ENCODE measurements around the gene NDUFS4. TPM values are rescaled to one million over a fixed set of nuclear protein-coding genes. Genes with fewer than 3 reads are reported as not detected.

Gene NDUFS4
- total and polyA plus RNA-seq, 9 of the 15 experiments (the other 6 are each of a cell fraction or from before 2014, with no cell fraction given) = 68.7 to 313 (median 113) TPM

GRCh38 chr5:53554444-53554843 lies 6.0 kb upstream of the NDUFS4 start (continued):
- TF ChIP-seq FOSL1 (tag; conservative IDR thresholded peaks at IDR 0.05) (no peak), MYNN (IDR thresholded peaks at IDR 0.05) (no peak), MYNN (CRISPR knock-in tag; IDR thresholded peaks at IDR 0.05) (no peak), CGGBP1 (CRISPR knock-in tag; IDR thresholded peaks at IDR 0.05) (no peak), COPS2 (conservative IDR thresholded peaks at IDR 0.05) (no peak), SOX6 (IDR thresholded peaks at IDR 0.05) (peak; percentile 48; the same call in 1 of the 2 replicates), BRD4 (IDR thresholded peaks at IDR 0.05) (no peak), ETS1 (conservative IDR thresholded peaks at IDR 0.05; ENCODE audit: control insufficient read depth, low read depth, low read length) (no peak), ZNF740 (CRISPR knock-in tag; IDR thresholded peaks at IDR 0.05) (no peak), ZNF740 (tag; IDR thresholded peaks at IDR 0.05) (no peak), HLTF (IDR thresholded peaks at IDR 0.05) (no peak), TAL1 (IDR thresholded peaks at IDR 0.05) (peak; percentile 81), FOXM1 (IDR thresholded peaks at IDR 0.05; ENCODE audit: low read depth) (no peak; the same call in 1 of the 2 replicates), FOXM1 (CRISPR knock-in tag; IDR thresholded peaks at IDR 0.05; ENCODE audit: low read depth) (no peak), ZEB2 (IDR thresholded peaks at IDR 0.05) (peak; percentile 60), RBM34 (IDR thresholded peaks at IDR 0.05; ENCODE audit: borderline replicate concordance, insufficient read depth, low read length) (no peak), CHCHD3 (CRISPR knock-in tag; IDR thresholded peaks at IDR 0.05) (no peak), CBFA2T3 (IDR thresholded peaks at IDR 0.05) (peak; percentile 83), SMARCA5 (IDR thresholded peaks at IDR 0.05) (no peak), ZNF277 (CRISPR knock-in tag; IDR thresholded peaks at IDR 0.05; ENCODE audit: borderline replicate concordance) (no peak), HOXB6 (CRISPR knock-in tag; IDR thresholded peaks at IDR 0.05; ENCODE audit: borderline replicate concordance) (no peak), GTF2A2 (tag; IDR thresholded peaks at IDR 0.05) (no peak), CLOCK (CRISPR knock-in tag; IDR thresholded peaks at IDR 0.05; ENCODE audit: borderline replicate concordance) (no peak), RBM17 (IDR thresholded peaks at IDR 0.05; ENCODE audit: borderline replicate concordance, low read depth, low read length) (no peak), PYGO2 (tag; IDR thresholded peaks at IDR 0.05) (no peak), KAT8 (IDR thresholded peaks at IDR 0.05; ENCODE audit: low read depth) (no peak), ZNF431 (CRISPR knock-in tag; IDR thresholded peaks at IDR 0.05) (no peak)
